ENCODE data around the gene DGKD.

Gene DGKD

DNA sequence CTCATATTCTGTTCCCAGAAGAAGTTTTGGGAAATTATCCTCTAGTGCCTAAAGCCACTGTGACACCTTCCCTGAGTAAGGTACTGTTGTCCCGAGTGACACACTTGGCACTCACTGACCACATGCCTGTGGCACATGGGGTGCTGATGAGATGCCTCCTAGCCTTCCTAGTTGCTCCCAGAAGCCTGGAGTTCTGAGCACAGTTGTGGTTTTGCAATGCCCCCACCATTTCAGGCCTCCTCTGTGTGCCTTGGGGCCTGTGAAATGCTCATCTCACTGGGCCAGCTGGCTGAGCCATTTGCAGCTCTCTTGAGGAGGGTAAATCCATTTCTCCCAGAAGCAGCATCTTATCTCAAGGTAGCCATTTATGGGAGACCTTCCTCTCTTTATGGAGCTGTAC lies 91.8 kb downstream of the DGKD start:
- DNase-seq (ENCODE audit: low read depth, low spot score), result no peak

DNA sequence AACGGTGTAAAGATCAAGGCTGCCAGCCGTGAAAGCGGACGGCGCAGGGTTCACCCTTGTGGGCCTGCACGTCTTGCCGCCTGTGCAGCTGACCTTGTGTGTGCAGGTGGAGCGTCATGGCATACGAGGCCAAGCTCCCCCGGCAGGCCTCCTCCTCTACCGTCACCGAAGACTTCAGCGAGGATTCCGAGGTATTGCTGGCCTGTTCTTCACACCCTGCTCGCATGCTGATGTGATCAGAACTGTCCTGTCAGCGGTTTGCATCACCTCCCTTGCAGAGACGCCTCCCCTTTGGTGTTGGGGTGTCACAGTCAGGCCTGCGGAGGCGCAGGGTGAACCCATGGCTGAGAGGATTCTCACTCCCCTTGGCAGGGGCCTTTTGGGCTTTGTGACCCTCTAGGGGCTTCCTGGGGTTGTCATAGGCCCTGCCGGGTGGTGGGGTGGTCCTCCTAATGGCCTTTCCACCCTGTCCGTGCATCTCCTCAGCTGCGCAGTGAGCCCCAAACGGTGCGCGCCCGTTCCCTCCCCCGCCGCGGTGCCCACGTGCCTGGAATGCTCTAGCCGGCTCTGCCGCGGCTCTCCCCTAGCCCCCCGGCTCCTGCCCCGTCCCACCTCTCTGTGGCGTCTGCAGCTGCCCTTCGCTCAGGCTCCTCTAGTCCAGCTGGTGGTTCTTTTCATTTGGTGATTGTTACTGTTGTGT lies 92.5 kb downstream of the DGKD start:
- DNase-seq (ENCODE audit: low read depth, low spot score), result no peak

DNA sequence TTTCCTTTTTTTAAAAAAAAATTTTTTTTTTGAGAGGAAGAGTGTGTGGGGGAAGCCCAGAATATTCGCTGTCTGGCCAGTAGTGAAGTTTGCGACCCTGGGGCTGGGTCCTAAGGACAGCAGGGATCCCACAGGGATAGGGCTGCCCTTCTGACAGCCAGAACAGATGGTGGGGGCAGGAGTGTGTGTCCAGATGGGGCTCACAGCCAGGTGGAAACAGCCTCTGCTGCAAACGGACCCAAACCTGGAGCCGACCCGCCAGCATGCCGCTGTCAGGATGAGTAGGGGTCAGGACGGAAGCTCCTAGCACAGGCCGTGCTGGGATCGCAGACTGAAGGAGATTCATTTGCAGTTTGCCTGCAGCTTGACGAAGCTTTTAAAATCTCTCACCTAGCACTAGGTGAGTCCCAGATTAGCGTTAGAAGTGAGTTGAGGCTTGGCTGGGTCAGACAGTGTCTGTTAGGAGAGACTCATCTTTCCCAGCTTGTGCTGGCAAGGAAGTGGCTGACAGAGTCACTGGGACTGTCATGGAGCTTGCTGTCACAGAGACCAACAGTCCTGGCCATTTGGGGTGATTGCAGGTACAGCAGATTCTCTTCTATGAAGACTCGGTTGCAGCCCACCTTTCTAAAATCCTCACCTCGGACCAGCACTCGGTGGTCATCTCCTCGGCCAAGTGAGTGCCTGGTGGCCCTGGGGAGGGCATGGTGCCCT lies 93.4 kb downstream of the DGKD start:
- no peak for DNase-seq (ENCODE audit: low read depth, low spot score)

DNA sequence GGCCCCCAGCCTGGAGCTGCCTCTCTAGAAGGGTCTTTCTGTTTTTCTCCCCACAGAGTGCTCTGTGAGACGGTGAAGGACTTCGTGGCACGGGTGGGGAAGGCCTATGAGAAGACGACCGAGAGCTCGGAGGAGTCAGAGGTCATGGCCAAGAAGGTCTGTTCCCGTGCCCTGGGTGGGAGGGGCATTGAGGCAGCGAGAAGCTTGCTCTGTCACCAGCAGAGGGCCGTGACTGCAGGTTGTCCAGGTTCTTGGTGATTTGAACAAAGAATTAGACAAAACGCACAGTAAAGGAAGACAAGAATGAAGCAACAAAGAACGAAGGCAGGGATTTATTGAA lies 93.9 kb downstream of the DGKD start:
- DNase-seq (ENCODE audit: low read depth, low spot score), result no peak

DNA sequence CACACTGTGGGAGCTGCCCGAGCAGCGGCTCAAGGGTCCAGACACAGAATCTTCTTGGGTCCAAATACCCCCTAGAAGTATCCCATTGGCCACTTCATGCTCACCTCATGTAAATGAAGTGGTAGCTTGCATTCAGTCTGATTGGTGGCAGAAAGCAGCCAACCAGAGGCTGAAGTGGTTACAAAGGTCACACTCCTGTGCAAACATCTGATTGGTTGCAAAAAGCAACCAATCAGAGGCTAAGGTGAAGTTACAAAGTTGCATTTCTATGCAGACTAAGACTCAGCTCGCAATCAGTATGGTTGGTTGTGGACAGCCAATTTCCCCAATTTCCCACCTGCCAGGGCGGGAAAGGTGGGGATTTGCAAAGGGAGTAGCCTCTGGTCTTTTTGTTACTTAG lies 94.3 kb downstream of the DGKD start:
- no peak for DNase-seq (ENCODE audit: low read depth, low spot score)

DNA sequence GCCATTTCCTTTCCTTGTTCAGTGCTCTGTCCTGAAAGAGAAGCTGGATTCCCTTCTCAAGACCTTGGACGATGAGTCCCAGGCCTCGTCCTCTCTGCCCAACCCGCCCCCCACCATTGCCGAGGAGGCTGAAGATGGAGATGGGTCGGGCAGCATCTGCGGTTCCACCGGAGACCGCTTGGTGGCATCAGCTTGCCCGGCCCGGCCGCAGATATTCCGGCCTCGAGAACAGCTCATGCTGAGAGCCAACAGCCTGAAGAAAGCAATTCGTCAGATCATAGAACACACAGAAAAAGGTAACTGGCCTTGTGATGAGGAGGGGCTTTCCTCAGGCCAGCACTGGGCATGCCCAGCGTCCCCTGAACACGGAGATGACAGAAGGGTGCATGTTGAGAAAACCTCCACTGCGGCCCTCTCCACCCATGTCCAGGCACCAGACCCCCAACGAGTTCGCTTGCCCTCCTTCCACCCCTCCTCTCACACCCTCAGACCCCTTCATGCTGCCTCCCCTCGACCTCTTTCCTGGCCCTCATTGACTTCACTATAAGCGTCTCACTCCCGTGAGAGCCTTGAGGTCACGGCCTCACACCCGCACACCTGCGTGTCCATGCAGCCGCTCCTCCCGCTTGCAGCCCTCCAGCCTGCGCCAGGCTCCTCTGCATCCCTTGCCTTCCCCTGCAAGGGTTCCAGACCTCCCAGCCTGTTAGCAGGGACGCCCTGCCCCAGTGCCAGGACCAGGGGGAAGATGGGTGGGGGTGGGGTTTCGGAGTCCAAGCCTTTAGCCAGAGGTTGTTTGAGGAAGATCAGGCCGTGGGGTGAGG lies 95.0 kb downstream of the DGKD start:
- DNase-seq (ENCODE audit: low read depth, low spot score), result no peak

DNA sequence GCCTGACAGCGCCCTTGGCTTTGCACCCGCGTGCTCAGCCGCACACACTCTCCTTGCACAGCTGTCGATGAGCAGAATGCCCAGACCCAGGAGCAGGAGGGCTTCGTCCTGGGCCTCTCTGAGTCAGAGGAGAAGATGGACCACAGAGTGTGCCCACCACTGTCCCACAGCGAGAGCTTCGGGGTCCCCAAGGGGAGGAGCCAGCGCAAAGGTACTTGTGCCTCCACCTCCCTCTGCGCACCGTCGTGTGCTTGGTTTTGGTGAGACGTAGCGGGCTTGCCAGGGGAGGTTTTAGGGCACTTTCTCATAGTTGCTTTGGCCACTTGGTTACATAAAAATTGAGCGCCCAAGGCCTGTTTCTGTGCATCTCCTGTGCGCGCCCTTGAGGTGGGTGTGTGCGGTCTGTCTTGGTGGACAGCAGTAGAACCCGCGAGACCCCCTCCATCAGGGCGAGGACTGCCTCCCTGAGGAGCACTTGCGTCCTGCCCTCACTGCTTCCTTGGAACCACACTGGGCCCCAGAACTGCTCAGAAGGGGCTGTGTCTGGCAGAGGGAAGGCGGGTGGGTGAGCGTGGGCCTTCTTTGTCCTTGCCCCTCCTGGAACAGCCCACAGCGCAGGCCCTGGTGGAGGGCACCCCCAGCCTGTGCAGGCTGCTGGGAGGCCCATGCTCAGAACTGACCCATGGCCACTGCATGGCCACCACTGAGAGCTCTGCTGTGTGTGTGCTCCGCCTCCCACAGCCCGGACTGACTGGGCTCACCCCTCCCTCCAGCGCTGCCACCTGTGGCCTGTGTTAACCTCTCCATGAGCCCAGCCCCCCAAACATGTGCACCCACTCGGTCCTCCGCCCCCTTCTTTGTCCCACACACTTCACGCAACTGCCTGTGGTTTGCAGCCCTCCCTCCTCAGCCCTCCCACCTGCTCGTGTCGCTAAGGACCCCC lies 95.9 kb downstream of the DGKD start:
- DNase-seq (ENCODE audit: low read depth, low spot score), result no peak

DNA sequence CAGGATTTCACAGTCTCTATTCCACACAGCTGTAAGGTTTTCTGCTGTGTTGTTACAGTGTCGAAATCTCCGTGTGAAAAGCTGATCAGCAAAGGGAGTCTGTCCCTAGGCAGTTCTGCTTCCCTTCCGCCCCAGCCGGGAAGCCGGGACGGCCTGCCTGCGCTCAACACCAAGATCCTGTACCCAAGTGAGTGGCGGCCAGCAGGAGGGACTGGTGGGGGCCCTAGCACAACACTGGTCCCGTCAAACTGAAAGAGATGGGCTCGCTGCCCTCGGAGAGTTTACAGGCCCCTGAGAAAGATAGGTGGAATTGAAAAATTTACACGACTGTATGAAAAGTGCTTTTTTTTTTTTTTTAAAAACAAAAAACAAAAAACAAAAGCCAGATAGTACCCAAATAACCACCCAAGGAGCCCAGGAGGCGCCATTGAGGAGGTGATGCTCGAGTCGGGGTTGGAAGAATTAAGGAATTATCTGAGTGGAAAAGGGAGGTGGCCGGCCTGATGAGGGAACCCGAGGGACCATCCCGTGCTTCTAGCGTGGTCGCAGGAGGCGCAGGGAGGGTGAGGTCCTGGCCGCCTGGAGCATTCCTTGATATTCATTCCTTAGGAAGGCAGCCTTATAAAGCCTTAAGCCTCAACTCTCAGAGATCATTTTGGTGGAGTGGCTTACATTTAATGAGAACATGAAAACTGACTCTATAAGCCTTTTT lies 96.7 kb downstream of the DGKD start:
- no peak for DNase-seq (ENCODE audit: low read depth, low spot score)

DNA sequence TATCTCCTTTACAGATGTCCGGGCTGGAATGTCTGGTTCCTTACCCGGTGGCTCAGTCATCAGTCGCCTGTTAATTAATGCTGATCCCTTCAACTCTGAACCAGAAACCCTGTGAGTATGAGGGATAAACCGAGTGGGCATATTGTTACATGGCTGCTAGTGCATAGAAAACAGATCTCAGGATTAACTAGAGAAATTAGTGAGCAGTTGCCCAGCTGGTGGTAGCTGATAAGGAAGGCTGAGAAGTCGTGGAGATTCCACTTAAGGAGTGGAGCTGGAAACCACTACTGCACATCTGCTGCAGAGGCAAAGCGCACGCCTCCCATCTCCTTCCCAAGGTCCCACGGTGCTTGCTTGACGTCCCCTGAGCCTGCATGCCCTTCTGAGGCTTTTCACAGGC lies 97.7 kb downstream of the DGKD start:
- DNase-seq (ENCODE audit: low read depth, low spot score), result no peak

DNA sequence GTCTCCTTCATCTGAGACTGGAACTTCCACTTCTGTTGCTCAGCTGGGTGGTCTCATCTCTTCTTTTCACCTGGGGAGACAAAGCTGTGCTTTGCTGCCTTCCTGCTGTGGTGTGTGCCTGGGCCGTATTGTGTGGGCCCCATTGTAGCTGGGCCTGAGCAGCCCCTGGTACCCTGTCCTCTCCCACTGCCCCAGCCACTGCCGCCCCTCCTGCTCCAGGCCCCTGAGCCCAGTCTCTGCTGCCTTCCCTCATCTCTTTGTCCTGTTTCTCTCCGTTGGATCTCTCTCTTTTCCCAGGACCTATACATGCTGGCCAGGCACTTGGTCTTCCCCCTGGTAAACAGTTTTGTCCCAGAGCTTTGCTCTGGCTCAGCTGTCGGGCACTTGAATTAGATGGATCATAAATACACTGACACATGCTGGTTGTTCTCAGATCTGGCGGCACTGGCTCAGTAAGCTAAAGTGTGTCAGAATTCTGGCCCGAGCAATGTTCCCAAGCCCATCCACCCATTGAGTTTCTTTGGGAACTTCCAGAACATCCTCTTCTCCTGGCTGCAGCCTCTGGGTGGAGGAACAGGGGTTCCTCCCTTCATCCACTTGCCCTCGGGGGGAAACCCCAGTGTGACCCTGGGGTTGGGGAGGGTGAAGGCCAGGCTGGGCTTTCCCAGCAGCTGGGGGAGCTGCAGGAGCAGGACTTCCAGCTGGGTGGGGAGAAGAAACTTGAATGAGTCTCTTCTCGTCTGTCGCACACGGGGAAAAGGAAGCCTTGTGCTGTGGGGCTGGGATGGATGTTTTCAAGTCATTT lies 99.0 kb downstream of the DGKD start:
- no peak for DNase-seq (ENCODE audit: low read depth, low spot score)

DNA sequence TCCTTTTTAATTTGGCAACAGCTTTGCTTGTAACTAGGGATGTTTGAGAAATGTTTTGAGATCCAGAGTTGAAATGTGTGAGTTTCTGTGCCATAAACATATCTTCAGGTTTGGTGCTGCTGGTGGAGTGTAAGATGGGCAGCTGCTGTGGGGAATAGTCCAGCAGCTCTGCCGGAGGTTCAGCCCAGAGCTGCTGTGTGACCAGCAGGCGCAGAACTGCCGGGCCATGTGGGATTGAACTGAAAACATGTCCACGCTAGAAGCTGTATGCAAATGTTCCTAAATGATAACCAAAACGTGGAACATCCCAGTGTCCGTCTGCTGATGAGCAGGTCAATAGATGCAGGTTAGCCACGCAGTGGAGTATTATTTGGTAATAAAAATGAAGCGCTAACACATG lies 99.6 kb downstream of the DGKD start:
- DNase-seq (ENCODE audit: low read depth, low spot score), result no peak

DNA sequence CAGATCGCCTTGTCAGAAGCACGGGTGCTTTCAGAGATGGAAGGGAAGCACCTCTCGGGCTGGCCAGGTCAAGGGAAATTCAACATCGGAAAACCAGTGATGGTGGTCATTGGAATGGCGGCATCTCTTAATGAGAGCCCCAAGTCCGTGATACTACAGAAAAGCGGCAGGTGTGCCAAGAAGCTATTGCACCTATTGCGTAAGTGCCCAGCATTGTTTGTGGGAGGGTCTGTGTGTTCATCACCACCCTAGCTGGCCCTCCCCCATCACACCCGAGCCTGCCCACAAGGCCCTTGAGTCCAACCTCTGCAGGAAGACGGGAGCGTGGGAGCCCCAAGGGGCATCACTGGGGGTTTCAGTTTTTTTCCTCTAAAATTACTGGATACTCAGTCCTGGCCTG lies 100.7 kb downstream of the DGKD start:
- DNase-seq (ENCODE audit: low read depth, low spot score), result no peak

DNA sequence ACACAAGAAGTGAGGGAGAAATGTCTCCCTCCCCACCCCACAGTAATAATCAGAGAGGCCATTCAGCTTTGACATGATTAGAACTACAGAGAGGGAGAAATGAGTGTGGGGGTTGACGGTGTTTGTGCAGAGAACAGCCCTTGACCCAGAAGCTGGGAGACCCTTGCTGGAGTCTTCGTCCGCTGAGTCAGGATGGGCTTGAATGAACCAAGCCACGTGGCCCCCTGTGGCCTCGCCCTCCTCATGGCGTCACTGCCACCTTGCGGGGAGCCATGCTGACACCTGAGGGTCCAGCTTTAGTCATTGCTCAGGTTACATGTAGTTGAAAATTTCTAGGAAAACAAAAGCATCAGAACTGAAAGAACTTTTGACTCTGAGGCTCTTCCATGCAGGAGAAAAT lies 101.2 kb downstream of the DGKD start:
- DNase-seq (ENCODE audit: low read depth, low spot score), result no peak

DNA sequence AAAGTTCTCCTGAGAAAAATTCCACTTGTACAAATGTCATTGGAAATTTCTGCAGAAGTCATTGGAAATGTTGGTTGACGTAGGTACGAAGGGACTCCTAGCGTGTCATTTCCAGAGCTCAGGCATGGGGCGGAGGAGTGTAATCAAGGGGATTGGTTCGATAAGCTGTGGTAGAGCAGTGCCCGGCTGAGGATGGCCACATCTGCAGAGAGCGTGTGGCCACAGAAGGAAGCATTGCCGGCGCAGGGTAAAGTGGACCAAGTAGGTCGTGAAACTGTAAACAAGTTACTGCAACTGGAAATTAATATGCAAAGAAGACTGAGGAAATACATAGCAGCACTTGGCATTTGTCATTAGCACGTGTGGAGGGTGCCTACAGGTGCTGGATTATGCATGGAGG lies 101.8 kb downstream of the DGKD start:
- no peak for DNase-seq (ENCODE audit: low read depth, low spot score)

DNA sequence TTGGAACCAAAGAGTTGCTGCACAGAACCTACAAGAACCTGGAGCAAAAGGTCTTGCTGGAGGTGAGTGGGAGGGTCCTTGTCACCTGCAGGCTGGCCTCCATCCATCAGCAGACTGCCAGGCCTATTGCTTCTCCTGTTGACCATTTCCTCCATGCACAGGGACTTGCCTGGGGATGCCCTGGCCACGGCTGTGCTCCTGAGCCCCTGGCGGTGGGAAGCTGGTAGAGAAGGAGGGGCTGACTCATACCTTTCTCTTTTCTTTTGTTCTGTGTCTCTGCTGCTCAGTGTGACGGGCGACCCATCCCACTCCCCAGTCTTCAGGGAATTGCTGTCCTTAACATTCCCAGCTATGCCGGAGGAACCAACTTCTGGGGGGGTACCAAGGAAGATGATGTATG lies 102.6 kb downstream of the DGKD start:
- DNase-seq (ENCODE audit: low read depth, low spot score), result no peak

DNA sequence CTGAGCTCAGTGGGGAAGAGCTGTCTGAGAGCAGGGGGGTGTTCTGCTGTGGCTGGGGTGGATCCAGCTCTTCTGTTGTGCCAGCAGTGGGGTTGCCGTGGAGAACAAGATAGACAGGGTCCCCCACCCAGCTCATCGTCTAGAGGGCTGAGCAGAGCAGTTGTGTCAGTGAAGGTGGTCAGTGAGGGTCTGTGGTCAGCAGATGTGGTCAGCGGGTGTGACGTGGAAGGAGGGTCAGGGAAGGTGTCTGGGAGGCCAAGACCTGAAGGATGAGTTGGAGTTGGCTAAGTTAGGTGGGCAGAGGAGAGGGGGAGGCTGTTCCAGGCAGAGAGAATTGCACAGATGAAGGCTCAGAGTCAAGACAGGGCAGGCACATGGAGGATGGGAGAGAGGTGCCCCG lies 103.1 kb downstream of the DGKD start:
- DNase-seq (ENCODE audit: low read depth, low spot score), result no peak

DNA sequence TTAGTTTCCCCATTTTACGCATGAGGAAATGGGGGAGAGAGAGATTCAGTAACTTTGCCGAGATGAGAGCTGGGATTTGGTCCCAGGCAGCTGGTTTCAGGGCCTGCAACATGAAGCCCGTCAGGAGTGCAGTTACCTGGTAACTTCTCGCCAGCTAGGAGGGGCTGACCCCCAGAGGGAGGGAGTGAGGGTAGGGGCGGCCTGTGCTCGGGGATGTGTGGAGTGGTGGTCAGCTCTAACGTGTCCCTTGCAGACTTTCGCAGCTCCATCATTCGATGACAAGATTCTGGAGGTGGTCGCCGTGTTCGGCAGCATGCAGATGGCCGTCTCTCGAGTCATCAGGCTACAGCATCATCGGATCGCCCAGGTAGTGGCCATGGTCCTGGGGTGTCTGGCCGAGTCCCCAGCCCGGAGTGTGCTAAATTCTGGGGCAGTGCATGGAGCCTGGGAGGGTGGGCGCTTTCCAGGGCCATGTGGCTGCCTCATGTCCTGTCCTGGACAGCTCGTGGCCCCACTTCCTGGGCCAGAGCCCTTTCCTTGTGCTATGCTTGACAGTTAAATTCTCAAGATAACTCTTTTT lies 103.8 kb downstream of the DGKD start:
- DNase-seq (ENCODE audit: low read depth, low spot score), result no peak

DNA sequence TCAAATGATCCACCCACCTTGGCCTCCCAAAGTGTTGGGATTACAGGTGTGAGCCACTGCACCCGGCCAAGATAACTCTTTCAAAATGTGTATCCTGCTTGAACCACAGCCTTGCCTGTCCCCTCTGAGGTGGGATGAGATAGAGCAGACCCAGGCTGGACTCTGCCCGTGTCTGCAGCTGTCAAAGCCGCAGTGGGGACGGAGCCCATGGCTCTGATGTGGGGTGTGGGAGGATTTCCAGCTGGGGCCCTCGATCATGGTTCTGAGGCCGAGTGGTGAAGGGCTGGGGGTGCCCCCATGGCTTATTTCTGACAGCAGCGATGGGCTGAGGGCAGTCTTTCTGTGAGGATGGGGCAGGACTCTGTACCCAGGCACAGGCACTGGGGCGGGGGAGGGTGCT lies 104.5 kb downstream of the DGKD start:
- no peak for DNase-seq (ENCODE audit: low read depth, low spot score)

DNA sequence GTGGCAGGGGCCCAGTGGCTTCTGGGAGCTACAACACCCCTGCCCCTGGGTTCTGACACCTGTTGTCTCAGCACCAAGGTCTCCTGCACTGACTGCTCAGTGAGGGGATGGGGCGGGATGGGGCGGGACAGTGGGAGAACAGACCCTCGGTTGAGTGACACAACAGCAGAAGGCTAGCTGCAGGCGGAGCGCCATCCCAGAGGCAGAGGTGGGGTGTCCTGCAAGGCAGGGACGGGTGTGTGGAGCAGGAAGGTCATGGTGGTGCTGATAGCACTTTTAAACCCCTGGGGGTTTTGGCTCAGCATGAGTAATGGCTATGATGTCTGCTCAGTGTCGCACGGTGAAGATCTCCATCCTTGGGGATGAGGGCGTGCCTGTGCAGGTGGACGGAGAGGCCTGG lies 105.1 kb downstream of the DGKD start:
- no peak for DNase-seq (ENCODE audit: low read depth, low spot score)
